Astrocyte (in vitro differentiated cells and primary cell): ENCODE results near the gene VDR. TPM values are rescaled to one million over a fixed set of nuclear protein-coding genes. Genes with fewer than 3 reads are reported as not detected.

ENCODE experiments used
- DNase-seq: peaks from one replicate; pipeline ENCODE4 v3.0.0-alpha.2; 2010; ENCODE audit warnings: low read depth
- FAIRE-seq: peaks from 2 replicates; lab custom pipeline; 2011; peaks lifted over from hg19 to GRCh38; lab: Jason Lieb, UNC
- H2AFZ ChIP-seq: 2 replicates; pipeline ENCODE4 v1.6.0; 2012; ENCODE audit warnings: low read depth, low read length, inconsistent platforms
- H3K27ac ChIP-seq: 2 replicates; pipeline ENCODE4 v1.5.1; 2011; ENCODE audit warnings: low read depth, low read length, inconsistent platforms
- H3K27me3 ChIP-seq: 2 replicates; pipeline ENCODE4 v1.6.0; 2011; ENCODE audit warnings: low read length, inconsistent platforms; ENCODE audit not compliant: insufficient read depth
- H3K36me3 ChIP-seq: 2 replicates; pipeline ENCODE4 v1.5.1; 2011; ENCODE audit warnings: low read length, inconsistent platforms; ENCODE audit not compliant: insufficient read depth
- H3K4me1 ChIP-seq: 2 replicates; pipeline ENCODE4 v1.5.1; 2011; ENCODE audit warnings: low read length, inconsistent platforms; ENCODE audit not compliant: insufficient read depth
- H3K4me2 ChIP-seq: 2 replicates; pipeline ENCODE4 v1.6.0; 2012; ENCODE audit warnings: low read length, inconsistent platforms
- H3K4me3 ChIP-seq: 2 replicates; pipeline ENCODE4 v1.5.1; 2011; ENCODE audit warnings: low read depth, mild to moderate bottlenecking, low read length, inconsistent platforms; ENCODE audit not compliant: insufficient read depth
- H3K79me2 ChIP-seq: 2 replicates; pipeline ENCODE4 v1.6.0; 2012; ENCODE audit warnings: mild to moderate bottlenecking, low read length, inconsistent platforms; ENCODE audit not compliant: insufficient read depth
- H3K9ac ChIP-seq: 2 replicates; pipeline ENCODE4 v1.6.0; 2012; ENCODE audit warnings: mild to moderate bottlenecking, low read length, inconsistent platforms
- H3K9me3 ChIP-seq: 2 replicates; pipeline ENCODE4 v1.5.1; 2012; ENCODE audit warnings: low read depth, mild to moderate bottlenecking, low read length, inconsistent platforms; ENCODE audit not compliant: insufficient read depth
- H4K20me1 ChIP-seq: 2 replicates; pipeline ENCODE4 v1.6.0; 2012; ENCODE audit warnings: low read length, inconsistent platforms; ENCODE audit not compliant: insufficient read depth
- H3K27ac Mint-ChIP-seq: one replicate; pipeline ENCODE4 v1.8.0; 2021; ENCODE audit warnings: mild to moderate bottlenecking, mixed read lengths; ENCODE audit not compliant: unreplicated experiment
- H3K27me3 Mint-ChIP-seq: one replicate; pipeline ENCODE4 v1.8.0; 2021; ENCODE audit warnings: low read depth, mixed read lengths; ENCODE audit not compliant: unreplicated experiment
- H3K36me3 Mint-ChIP-seq: one replicate; pipeline ENCODE4 v1.8.0; 2021; ENCODE audit warnings: low read depth, mixed read lengths; ENCODE audit not compliant: unreplicated experiment
- H3K4me1 Mint-ChIP-seq: one replicate; pipeline ENCODE4 v1.8.0; 2021; ENCODE audit warnings: low read depth, mixed read lengths; ENCODE audit not compliant: unreplicated experiment
- H3K4me3 Mint-ChIP-seq: one replicate; pipeline ENCODE4 v1.8.0; 2021; ENCODE audit warnings: mild to moderate bottlenecking, moderate library complexity, mixed read lengths; ENCODE audit not compliant: unreplicated experiment
- H3K9me3 Mint-ChIP-seq: one replicate; pipeline ENCODE4 v1.8.0; 2021; ENCODE audit warnings: mild to moderate bottlenecking, mixed read lengths; ENCODE audit not compliant: unreplicated experiment
- CTCF ChIP-seq: IDR thresholded peaks from 2 replicates; pipeline ENCODE4 v1.5.1; 2011; ENCODE audit warnings: low read depth, mild to moderate bottlenecking, inconsistent platforms, low read length, moderate library complexity; ENCODE audit not compliant: insufficient read depth
- EZH2 ChIP-seq: IDR thresholded peaks from 2 replicates; pipeline ENCODE4 v1.6.1; 2012; ENCODE audit warnings: mild to moderate bottlenecking, low read length, inconsistent platforms; ENCODE audit not compliant: insufficient read depth
- total RNA-seq: library from RNA; stranded (reverse); gene quantifications from 2 replicates; pipeline ENCODE4 v1.2.1, GENCODE V29; 2021

VDR gene
- total RNA-seq, 1 donor from 2014 or later, result 6.6 TPM

DNA sequence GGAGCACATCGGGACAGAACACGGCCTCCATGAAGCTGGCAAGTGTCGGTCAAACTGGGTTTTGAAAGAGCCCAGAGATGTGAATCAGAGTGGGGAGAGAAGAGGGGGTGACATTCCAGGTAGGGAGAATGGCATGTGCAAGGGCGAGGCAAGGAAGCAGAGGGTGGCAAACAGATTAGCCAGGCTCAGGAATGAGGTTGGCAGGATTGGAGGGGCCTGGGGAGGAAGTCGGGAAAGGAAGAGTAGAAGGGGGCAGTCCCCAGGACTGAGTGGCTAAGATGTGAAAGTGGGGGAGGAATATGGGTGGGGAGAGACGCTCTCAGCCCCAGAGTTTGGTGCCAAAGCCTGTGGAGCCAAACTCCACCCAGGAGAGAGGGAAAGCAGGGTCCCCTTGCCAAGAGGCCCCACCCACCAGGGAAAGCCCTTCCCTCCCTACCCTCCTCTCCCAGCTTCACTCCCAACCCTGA lies 79.6 kb downstream of the VDR start:
- H2AFZ ChIP-seq, result no peak overlapping the region
- H3K27ac ChIP-seq, result no peak overlapping the region
- H3K27me3 ChIP-seq, result no peaks in the 10 kb centered on the region
- H3K9me3 Mint-ChIP-seq, result no peaks in the 10 kb centered on the region
- H3K9ac ChIP-seq, result no peak overlapping the region
- H3K4me2 ChIP-seq, result no peak overlapping the region
- no peaks in the 10 kb centered on the region for H3K36me3 ChIP-seq
- H3K4me3 ChIP-seq, result no peak overlapping the region
- DNase-seq (no peak), FAIRE-seq (no peak)
- H3K79me2 ChIP-seq, result peaks cover 2% of the 10 kb centered on the region
- H3K27ac Mint-ChIP-seq, result no peak overlapping the region
- H3K9me3 ChIP-seq, result no peaks in the 10 kb centered on the region
- H3K4me1 Mint-ChIP-seq, result peaks cover 46% of the 10 kb centered on the region
- no peaks in the 10 kb centered on the region for H3K36me3 Mint-ChIP-seq
- H3K4me1 ChIP-seq, result peaks cover 23% of the 10 kb centered on the region
- TF ChIP-seq EZH2, result no peak
- TF ChIP-seq CTCF, result no peak
- H4K20me1 ChIP-seq, result no peaks in the 10 kb centered on the region
- no peaks in the 10 kb centered on the region for H3K27me3 Mint-ChIP-seq
- no peak overlapping the region for H3K4me3 Mint-ChIP-seq

DNA sequence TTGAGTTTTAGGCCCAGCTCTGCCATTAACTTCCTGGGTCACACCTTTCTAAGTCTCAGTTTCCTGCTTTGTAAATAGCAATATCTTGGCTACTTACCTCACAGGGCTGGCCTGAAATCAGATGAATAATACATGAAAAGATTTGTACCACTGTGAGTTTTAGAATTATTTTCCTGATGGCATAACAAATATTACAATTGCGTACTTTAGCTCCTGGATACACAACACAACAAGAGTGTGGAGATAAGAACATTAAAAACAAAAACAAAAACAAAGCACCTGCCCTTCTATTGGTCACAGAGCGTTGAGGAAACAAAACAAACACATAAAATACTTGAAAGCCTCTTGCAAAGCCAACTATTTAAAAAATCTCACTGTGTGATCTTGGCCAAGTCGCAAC lies 80.2 kb downstream of the VDR start:
- Histone ChIP-seq H3K27me3 (no peaks in the 10 kb centered on the region), H3K36me3 (no peaks in the 10 kb centered on the region), H3K27ac (no peak overlapping the region), H3K4me1 (peaks cover 23% of the 10 kb centered on the region), H3K9me3 (no peaks in the 10 kb centered on the region), H3K4me2 (no peak overlapping the region), H2AFZ (no peak overlapping the region), H3K4me3 (no peak overlapping the region), H3K79me2 (peaks cover 7% of the 10 kb centered on the region), H3K9ac (no peak overlapping the region), H4K20me1 (no peaks in the 10 kb centered on the region)
- TF ChIP-seq CTCF, result no peak
- TF ChIP-seq EZH2, result no peak
- no peak for FAIRE-seq
- no peaks in the 10 kb centered on the region for H3K36me3 Mint-ChIP-seq
- H3K27ac Mint-ChIP-seq, result no peak overlapping the region
- no peak overlapping the region for H3K4me3 Mint-ChIP-seq
- DNase-seq, result no peak
- peaks cover 46% of the 10 kb centered on the region for H3K4me1 Mint-ChIP-seq
- H3K9me3 Mint-ChIP-seq, result no peaks in the 10 kb centered on the region
- H3K27me3 Mint-ChIP-seq, result no peaks in the 10 kb centered on the region

DNA sequence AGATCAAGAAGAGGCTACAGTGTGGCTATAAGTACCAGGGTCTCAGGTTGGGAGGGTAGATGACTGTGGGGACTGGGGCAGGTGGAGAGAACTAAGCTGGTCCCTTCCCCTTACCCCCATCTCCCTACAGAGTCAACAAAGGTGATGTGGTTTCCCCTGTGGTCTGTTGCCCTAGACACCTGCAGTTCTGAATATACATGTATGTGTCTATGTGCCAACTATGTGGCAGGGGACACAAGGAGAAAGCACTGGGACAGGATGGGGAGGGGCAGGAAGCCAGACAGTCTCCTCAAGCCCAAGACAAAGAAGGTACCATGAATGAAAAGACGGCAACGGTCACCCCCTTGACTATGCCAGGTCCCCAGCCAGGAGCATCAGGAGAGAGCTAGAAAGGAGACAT lies 80.6 kb downstream of the VDR start:
- H3K36me3 Mint-ChIP-seq, result no peaks in the 10 kb centered on the region
- no peak for TF ChIP-seq EZH2
- no peak for TF ChIP-seq CTCF
- H3K9me3 Mint-ChIP-seq, result no peaks in the 10 kb centered on the region
- H3K27ac ChIP-seq, result no peak overlapping the region
- no peak for DNase-seq
- no peaks in the 10 kb centered on the region for H3K27me3 Mint-ChIP-seq
- peaks cover 46% of the 10 kb centered on the region for H3K4me1 Mint-ChIP-seq
- no peak overlapping the region for H3K4me3 Mint-ChIP-seq
- no peak overlapping the region for H3K4me3 ChIP-seq
- H3K9me3 ChIP-seq, result no peaks in the 10 kb centered on the region
- no peak overlapping the region for H3K27ac Mint-ChIP-seq
- no peak overlapping the region for H3K4me2 ChIP-seq
- H3K9ac ChIP-seq, result no peak overlapping the region
- H3K36me3 ChIP-seq, result no peaks in the 10 kb centered on the region
- H3K79me2 ChIP-seq, result peaks cover 10% of the 10 kb centered on the region
- no peaks in the 10 kb centered on the region for H4K20me1 ChIP-seq
- no peak overlapping the region for H2AFZ ChIP-seq
- no peak for FAIRE-seq
- no peaks in the 10 kb centered on the region for H3K27me3 ChIP-seq
- H3K4me1 ChIP-seq, result peaks cover 22% of the 10 kb centered on the region
